B cell (primary cell): ENCODE results near the gene KCNIP1.

ENCODE experiments used
- CTCF ChIP-seq: fragments of 200-600 bp; IDR thresholded peaks from one replicate; pipeline ENCODE4 v1.8.0; 2022; ENCODE audit warnings: antibody characterized with exemption, mild to moderate bottlenecking
- EZH2 ChIP-seq: IDR thresholded peaks from 2 replicates; pipeline ENCODE4 v1.6.1; 2012; ENCODE audit warnings: borderline replicate concordance, low read depth, mild to moderate bottlenecking, moderate library complexity, low read length; ENCODE audit not compliant: insufficient read depth, poor library complexity, severe bottlenecking

- TF ChIP-seq CTCF: no peak
- no peak for TF ChIP-seq EZH2
These were observed 19.3 kb downstream of the KCNIP1 start for GRCh38 chr5:170523142-170523551.
